Loucy (cell line): ENCODE data around the gene GSG1.

Source experiments
- CTCF ChIP-seq: fragments of 200-600 bp; sonication (generic); conservative IDR thresholded peaks from 2 replicates; pipeline ENCODE4 v1.5.1; 2014; ENCODE audit warnings: mild to moderate bottlenecking, antibody characterized with exemption, low read length
- EZH2phosphoT487 ChIP-seq: fragments of 200-600 bp; IDR thresholded peaks from 2 replicates; pipeline ENCODE4 v1.6.1; 2018; ENCODE audit warnings: antibody characterized with exemption, mild to moderate bottlenecking, moderate library complexity, borderline replicate concordance

- no peak for TF ChIP-seq CTCF
- no peak for TF ChIP-seq EZH2phosphoT487
These were observed 31.9 kb downstream of the GSG1 start for GRCh38 chr12:13071305-13072280.
